HPDE6-E6E7 (cell line): ENCODE data around the gene SAMD10.
"Not testable (repeated sequence)": the region's sequence is repeated elsewhere in the genome, so short reads cannot be mapped to it uniquely, and the experiment has no call there.

ENCODE experiments used
- DNase-seq: peaks from one replicate; pipeline ENCODE4 v3.0.0; 2011; ENCODE audit warnings: missing footprints; ENCODE audit errors: extremely low spot score

SAMD10 gene

GRCh38 chr20:63968928-63969760, 10.3 kb downstream of the SAMD10 start:
- no peak for DNase-seq

DNA sequence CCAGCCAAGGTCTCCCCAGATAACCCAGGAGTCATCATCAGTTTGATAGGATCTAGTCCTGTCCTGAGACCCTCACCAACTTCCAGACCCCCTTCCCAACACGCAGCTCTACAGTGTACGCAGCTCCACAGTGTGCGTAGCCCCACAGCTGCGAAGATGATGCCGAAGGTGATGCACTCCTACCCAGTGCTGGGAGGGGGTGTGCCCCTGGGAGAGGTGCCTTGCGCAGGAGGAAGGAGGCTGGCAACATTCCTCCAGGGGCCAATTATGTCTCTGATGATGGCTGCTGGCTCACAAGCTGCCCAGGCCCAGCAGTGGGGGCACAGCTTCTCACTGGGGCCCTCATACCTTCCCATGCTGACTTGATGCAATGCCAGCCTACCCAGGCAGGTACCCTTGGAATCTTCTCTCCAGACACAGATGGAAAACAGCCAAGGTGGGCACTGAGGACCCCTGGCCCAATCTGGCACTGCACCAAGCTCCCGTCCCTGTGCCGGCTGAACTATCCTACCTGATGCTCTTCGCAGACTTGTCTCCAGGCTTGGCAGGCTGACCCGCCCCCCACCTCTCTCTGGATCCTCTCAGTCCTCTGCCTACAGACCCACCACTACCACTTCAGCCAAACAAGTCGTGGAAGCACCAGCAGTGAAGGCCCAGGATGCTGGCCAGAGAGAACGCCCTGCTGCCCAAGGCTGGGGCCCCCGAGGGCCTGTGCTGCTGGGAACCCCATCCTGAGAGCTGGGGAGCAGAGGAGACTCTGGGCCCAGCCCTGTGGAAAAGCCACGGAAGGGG, 11.1 kb downstream of the SAMD10 start:
- no peak for DNase-seq

- no peak for DNase-seq
Observed at GRCh38 chr20:63967330-63968135, 11.9 kb downstream of the SAMD10 start.

- DNase-seq = no peak
Observed at GRCh38 chr20:63966944-63967322, 12.5 kb downstream of the SAMD10 start.

DNA sequence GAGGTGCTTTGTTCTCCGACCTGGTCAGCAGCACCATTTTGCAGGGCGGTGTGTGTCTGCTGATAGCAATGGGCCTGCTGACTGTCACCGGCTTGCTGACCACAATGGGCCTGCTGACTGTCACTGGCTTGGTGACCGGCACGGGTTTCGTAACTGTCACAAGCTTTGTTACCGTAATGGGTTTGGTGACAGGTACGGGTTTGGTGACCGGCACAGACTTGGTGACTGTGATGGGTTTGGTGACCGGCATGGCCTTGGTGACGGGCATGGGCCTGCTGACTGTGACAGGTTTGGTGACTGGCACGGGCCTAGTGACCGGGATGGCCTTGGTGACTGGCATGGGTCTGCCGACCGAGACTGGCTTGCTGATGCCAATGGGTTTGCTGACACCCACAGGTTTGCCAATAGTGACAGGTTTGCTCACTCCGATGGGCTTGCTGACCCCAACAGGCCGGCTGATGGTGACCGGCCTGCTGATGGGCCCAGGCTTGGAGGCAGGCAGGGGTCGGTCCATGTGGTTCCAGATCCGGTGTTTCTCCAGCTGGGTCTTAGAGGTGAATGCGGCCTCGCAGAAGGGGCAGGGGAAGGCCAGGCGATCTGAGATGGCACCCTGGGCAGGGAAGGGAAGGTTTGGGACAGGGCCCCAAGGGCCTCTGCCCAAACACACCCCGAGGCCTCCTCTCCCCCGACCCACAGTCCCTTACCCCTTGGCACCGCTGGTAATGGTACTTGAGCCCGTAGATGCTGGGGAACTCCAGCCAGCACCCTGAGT, 13.1 kb downstream of the SAMD10 start:
- DNase-seq = no peak

GRCh38 chr20:63964412-63964811, 15.0 kb downstream of the SAMD10 start:
- no peak for DNase-seq

GRCh38 chr20:63963784-63964301, 15.6 kb downstream of the SAMD10 start:
- DNase-seq = no peak

DNA sequence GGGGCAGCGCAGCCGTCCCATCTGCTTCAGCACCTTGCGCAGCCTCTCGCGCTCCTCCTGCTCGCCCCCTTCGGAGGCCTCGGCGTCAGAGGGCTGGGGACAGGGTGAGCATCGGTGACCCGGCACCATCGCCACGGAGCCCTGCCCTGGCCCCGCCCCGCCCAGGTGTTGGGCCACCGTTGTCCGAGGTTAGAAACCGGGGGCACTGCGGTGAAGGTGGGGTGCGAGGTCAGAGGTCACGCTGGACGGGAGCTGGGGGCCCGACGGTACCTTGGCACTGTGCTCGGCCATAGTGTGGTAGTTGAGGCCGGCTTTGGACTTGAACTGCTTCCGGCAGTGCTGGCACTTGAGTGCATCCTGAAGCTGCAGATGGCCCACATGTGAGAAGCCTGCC, 16.1 kb downstream of the SAMD10 start:
- DNase-seq = no peak

DNA sequence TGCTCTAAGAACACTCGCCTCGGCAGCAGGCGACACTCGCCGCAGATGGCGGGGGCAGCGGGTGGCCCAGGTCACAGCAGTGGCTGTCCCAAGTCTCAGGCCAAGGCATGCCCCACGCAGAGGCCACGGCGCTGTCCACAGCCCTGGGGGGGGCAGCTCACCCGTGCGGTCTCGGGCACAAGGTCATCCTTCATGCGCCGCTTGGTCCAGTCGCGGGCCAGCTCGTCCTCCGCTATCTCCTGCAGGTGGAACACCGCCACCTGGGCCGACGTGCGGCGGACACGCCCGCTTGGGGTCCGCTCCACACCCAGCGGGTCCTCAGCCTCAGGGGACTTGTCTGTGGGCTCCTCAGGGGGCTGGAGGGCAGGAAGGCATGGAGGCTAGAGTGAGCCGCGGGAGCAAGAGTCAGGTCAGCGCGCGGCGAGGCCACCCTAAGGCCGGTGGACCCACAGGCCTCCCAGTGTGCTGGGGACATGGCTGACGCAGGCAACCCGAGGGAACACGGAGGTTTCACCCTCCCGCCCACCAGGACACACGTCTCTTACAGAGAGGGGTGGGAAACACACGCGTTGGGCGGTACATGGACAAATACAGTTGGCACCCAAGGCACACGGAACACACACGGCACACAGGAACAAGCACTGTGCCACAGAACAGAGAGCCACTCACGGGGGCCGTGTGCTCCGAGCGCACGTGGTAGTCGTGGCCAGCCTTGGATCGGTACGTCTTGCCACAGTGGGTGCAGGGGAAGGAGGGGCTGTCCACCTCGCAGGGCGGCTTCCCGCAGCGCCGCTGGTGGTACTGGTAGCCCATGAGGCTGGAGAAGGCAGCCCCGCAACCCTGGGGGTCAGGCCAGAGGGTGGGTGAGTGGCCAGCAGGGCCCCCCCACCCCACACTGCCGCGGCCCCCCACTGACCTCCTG, 16.8 kb downstream of the SAMD10 start:
- no peak for DNase-seq

GRCh38 chr20:63961664-63962425, 17.6 kb downstream of the SAMD10 start:
- no peak for DNase-seq

GRCh38 chr20:63960654-63961621, 18.5 kb downstream of the SAMD10 start:
- DNase-seq = not testable (repeated sequence)

GRCh38 chr20:63959699-63960075, 19.8 kb downstream of the SAMD10 start:
- no peak for DNase-seq

- no peak for DNase-seq
Observed at GRCh38 chr20:63958964-63959698, 20.3 kb downstream of the SAMD10 start.

- DNase-seq = no peak
Observed at GRCh38 chr20:63958471-63958870, 21.0 kb downstream of the SAMD10 start.

- DNase-seq = peak; percentile 80
Observed at GRCh38 chr20:63957690-63958441, 21.6 kb downstream of the SAMD10 start.

- peak; percentile 85 for DNase-seq
Observed at GRCh38 chr20:63957004-63957689, 22.3 kb downstream of the SAMD10 start.
